G401 (cell line): ENCODE measurements around the gene LTA4H. TPM values are rescaled to one million over a fixed set of nuclear protein-coding genes. Genes with fewer than 3 reads are reported as not detected.

Experiments used
- DNase-seq: peaks from one replicate; pipeline ENCODE4 v3.0.0-alpha.2; 2015; ENCODE audit warnings: low spot score
- in situ Hi-C: cut with HindIII; loops from 2 replicates; pipeline ENCODE4 v1.10.0; 2016; ENCODE audit warnings: low sequenced_read_pairs, mixed read lengths
- total RNA-seq: library from RNA; depleted of rRNA; stranded (reverse); fragments of >200 nt; shearing (Covaris generic); gene quantifications from 2 replicates; pipeline ENCODE4 v1.2.3, GENCODE V29; 2014

Gene LTA4H
- total RNA-seq, 1 experiment from 2014 or later, result 165 TPM

DNA sequence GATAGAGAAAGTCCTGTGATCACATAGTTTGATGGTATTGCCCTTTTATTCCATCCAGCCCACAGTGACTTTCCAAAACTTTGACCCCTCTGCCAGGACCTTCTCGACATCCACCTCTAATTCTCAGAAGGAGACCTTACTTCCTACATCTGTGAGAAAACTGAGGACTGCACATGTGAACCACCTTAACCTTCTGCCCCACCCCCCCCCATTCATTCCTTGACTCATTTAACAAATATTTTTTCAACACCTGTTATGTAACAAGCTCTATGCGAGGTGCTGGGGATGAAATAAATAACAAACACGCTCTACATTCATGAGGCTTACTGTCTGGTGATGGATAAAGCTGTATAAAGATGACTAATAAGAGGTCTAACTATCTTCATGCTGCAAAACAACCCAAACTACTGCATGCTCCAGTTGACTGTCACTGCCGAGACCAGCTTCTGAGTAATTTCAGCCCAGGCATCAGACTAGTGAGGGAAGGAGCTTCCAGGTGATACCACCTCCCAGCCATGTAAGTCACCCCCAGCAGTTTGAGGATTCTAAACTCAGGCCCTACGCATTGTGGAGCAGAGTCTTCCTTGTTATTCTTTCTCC, 37.4 kb downstream of the LTA4H start:
- in situ Hi-C loops, result no loop called here
- DNase-seq, result no peak

DNA sequence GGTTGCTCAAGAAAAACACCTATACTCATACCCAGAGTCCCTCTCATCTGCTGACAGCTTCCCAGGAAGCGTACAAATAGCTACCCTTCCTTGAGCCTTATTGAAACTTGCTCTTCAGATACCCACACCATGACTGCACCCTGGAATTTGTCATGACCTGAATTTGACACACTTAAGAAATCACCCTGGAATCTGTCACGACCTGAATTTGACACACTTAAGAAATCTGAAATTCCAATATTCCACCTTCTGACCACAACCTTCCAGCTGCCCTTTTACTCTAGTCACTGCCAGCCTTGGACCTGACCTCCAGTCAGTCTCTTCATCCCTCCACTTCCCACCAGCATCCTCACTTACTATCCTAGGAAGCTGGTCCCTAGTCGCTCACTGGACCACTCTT, 38.1 kb downstream of the LTA4H start:
- in situ Hi-C loops, result no loop called here
- DNase-seq, result no peak

DNA sequence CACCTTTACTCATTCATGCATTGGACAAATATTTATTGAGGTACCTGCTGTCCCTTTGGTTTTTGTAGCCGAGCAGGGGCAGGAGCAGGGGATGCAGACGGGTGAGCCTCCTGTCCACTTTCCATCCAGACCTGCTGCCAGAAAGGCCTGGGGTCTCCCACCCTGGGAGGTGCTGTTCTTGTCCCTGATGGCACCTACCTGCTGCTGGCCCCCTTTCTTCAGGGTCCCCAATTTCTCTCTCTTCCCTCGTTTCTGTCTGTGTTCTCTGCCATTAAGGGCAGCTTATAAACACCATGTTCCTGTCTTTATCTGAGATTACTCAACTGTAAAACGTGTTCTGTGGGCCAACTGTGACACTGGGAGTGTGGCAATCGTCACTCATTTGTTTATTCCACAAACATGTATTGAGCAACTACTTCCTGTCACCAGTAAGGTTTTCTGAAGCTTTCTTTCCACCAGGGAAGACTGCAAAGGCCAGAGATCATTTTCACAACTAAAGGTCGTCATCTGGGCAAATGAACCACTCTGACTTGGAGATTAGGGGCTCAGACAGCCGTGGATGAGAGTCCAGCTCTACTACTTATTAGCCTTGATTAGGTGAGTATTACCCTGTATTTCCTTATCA, 39.2 kb downstream of the LTA4H start, which contains the start of gene HAL:
HAL (minus strand) TSS at position 311 of the 625 bp plus-strand sequence. CDS start 434 bp downstream, outside the sequence.
- in situ Hi-C loops, result no loop called here
- DNase-seq, result no peak

DNA sequence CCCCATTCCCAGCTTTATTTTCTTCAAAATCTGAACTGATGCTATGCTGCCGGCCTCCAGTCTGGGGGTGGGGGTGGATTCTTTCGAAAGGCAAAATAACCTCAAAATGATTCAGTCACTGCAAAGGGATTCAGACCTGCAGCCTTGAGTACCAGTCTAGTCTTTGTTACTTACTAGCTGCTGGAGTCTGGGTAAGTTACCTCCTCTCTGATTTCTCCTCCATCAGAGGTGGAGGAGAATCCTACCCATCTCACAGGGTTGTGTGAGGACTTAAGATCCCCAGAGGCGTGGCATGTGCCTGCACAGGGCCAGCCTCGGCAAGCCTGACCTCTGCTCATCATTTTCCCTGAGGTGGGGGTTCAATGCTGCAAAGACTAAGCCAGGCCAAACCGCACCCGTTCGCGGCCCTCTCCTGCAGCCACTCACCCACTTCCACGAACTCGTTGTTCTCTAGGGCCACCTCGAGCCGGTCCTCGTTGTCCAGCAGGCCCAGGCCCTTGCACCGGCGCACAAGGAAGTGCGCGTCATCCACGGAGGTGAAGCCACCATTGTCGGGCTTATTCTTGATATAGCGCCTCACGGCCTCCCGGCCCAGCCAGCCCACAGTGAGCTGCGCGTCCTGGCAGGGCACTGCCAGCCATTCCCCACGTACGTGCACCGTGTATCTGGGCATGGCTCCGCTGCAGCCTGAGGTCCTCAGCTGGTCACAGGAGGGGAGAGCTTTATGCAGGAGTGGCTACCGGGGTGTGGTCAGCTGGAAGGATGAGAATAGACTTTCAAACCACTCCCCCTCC, 40.0 kb downstream of the LTA4H start:
- in situ Hi-C loops, result no loop called here

DNA sequence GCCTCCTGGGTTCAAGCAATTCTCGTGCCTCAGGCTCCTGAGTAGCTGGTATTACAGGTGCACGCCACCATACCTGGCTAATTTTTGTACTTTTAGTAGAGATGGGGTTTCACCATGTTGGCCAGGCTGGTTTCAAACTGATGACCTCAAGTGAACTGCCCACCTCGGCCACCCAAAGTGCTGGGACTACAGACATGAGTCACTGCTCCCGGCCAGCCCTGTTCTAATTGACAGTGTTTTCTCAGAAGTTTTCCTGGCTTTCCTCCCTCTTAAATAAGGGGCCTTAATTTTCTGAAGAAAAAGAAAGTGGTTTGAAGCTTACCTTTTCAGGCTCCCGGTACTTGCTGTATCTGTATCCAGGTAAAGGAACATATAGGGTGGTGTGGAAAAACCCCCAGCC, 40.9 kb downstream of the LTA4H start:
- DNase-seq, result no peak
- in situ Hi-C loops, result no loop called here

More for the DNA sequence above, 40.0 kb downstream of the LTA4H start:
- DNase-seq, result no peak

DNA sequence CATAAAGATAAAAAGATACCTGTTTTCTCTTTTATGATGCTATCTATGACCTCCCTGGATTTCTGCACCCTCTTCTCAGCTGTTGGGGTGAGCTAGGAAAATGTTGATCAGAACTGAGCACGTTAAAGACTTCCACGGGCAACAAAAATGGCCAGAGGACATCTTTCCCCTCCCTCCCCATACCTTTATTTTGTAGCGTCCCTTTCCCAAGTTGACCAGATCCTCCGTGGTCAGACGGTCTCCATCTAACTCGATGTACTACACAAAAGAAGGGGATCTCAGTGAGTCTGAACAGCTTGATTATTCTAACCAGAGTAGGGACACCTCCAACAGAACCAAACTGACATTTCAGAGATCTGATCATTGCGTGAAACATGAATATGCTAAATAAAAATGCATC, 41.5 kb downstream of the LTA4H start:
- in situ Hi-C loops, result no loop called here
- DNase-seq, result no peak

DNA sequence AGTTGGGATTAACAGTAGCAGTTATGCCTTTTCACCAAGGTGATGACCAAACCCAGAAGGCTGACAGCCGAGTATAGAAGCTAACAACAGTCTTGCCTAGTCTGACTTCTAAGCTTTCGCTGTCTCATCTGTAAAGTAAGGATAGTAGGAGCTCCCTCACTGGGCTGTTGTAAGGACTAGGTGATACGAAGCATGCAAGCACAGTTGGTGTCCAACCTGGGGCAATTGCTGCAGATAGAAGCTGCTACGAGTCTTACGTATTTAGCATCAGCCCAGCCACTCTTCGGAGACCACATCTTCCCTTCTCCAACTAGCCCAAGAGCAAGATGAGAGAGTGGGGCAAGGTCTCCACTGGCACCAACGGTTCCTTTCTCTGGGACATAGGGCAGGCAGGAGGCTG, 45.3 kb downstream of the LTA4H start:
- in situ Hi-C loops, result no loop called here

DNA sequence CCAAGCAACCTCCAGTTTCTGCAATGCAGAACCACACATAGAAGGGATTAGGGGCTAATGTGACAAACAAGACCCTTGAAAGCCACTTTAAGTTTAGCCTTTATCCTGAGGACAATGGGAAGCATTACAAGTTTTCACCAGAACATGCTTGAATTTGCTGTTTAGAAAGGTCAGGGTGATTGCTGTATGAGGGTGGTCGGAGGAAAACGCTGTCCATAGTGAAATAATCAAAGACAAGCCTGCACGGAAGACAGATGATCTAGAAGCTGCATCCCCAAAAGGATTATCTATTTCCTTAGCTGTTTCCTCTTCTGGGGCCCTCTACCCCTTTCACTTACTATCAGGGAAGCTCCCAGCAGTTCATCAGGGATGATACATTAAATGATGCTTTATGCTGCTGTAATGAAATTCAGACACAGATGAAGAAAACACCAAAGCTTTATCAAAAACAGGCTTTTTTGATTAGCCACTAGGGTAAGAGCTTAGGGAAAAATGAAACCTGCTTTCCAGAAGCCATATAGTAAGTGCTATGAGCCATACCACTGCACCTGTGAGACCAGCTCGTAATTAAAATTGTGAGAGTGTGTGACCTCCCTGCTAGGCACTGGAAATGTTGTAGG, 45.8 kb downstream of the LTA4H start:
- no peak for DNase-seq
- in situ Hi-C loops, result no loop called here

More for the DNA sequence above, 45.3 kb downstream of the LTA4H start:
- DNase-seq, result no peak

DNA sequence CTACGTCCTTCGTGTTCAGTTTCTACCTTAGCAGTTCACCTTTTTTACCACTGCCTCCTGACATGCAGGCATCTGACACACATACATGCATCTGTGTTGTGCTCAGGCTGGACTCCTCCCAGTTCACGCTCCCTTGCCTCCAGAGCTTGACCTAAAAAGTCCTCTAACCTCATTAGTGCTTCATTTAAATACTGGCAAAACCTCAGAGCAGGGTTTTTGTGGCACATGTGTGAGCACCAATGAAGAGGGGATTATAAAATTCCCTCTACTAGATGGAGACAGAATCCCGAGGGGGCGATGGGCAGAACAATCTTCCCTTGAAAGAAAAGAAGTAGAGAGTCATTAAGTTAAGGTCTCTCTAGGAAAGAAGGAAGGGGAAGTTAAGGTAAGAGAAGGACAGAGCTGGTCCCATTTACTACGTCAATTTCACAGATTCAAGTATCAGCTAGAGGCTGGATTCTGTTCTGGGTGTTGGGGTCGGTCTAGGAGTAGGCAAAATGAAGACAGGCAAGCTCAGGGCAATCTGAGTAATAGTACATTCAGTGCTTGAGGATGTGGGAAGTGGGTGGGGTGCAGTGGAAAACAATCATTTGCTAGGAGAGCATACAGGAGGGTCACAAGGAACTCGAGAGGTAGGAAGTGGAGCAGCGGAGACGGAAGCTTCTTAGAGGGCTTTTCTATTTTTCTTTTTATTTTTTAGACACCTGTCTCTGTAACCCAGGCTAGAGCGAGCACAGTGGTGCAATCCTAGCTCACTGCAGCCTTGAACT, 46.7 kb downstream of the LTA4H start:
- in situ Hi-C loops, result no loop called here
- no peak for DNase-seq

DNA sequence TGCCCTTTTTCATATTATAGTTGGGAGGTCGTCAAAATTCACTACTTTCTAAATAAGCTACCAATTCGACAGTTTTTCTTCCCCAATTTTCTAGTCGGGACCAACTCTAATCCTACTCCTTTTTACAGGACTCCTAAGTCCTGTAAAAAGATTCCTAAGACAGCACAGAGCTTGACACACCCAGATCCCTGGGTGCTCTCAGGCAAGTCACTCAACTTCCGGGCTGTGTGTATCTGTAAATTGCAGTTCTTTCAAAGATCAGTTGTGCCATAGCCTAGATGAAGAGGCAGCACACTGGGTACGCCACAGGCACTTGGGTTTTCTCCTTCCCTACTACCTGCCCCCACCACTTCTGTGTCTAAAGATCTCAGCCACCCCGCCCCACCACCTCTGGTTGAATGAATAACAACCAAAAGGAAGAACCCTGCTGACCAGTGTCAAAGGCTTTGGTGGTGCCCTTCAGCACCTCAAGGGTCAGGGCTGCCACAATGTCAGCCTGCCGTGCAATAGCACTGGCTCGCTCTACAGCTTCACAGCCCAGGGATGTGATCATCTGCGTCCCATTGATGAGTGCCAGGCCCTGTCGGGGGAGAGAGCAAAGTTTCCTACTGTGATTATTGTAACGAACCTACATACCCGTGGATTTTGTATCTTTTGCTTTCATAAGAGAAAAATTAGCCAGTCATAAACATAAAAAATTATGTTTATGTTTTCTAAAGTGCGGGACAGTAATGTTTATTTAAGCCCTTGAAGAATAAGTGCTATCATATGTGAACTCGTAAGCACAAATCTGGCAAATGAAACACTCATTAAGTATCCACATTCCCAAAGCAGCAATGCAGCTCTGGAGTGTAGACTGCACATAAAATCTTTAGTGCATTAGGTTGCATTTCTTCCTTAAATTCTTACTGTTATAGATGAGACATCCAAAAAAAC, 48.5 kb downstream of the LTA4H start:
- in situ Hi-C loops, result no loop called here
- DNase-seq, result no peak

DNA sequence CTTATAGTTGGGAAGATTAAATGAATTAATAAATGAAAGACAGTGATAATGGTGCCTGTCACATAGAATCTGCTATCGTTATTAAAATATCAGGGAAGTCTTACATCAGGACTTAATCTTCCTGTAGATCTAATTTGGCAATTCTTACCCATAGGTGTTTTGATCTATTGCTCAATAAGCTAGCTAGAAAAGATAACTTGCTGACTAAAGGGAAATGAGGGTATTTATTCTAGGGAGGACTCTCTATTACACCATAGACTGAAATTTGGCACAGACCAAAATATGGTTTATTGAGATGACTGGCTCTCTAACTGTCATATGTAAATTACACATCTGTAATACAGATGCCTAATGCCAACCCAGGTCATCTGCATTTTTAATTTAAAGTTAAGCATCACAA, 50.7 kb downstream of the LTA4H start:
- DNase-seq, result no peak
- in situ Hi-C loops, result no loop called here

DNA sequence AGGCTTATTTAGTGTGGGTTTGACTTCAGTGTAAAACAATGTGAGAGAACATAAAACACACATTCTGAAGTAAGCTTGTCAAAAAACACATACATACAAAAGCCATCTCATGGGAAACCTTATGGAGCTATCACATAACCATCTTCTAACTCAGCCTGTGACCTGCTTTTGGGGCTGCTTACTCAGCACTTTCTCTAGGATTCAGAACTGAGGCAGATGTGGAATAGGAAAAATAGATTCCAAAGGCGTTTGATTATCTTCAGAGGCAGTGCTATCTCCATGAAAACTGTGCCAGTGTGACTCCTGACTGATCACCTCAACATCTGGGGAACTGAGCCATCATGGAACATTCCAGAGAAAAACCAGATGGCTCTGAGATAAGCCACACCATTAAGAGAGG, 52.8 kb downstream of the LTA4H start:
- in situ Hi-C loops, result no loop called here
- DNase-seq, result no peak

DNA sequence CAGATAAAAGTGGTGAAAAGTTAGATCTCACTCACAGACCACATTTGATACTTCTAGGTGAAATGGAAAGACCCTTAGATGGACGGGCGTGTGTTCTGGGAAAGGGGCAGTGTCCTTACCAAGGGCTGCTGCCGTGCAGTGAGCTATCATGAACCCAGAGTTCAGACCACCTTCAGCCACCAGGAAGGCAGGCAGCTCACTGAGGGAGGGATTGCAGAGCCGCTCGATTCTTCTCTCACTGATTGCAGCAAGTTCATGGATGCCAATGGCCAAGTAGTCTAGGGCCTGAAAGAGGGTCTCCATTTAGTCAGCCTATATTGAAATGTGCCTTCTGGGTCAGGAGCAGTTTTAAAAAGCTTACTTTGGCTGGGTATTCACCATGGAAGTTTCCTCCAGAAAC, 55.0 kb downstream of the LTA4H start:
- in situ Hi-C loops, result no loop called here
- DNase-seq, result no peak

DNA sequence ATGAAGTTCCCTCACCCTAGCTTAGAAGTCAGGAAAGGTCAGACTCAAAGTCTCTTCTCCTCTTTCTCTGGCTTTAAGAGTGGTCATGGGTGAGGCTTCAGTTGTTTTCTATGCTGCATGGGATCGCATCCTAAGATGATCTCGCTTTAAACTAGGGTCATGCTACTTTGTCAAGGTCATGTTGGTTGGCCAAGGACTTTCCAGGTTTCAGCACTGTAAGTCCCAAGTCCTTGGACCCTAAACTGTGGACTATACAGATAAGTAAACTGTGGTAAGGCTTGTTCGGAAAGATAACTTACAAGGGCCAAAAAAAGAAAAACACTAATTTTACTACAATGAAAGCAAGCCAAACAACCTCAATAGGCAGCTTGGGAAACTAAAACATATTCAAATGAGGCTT, 56.6 kb downstream of the LTA4H start:
- in situ Hi-C loops, result no loop called here
- DNase-seq, result no peak

DNA sequence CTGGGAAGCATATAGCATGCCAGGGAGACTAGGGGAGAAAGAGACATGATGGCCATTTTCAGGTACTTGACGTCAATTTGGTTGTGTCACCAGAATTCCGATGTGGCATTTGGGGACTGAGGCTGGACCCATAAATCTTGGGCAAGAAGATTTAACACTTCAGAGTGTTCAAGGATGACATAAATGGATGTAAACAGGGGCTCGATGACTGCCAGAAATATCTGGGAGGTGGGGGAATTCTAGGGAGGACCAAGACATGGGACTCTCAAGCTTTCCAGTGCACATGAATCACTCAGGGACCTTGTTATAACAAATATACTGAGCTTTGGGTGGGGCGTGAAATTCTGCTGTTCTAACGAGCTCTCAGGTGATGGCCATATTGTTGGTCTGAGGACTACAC, 57.0 kb downstream of the LTA4H start:
- in situ Hi-C loops, result no loop called here

DNA sequence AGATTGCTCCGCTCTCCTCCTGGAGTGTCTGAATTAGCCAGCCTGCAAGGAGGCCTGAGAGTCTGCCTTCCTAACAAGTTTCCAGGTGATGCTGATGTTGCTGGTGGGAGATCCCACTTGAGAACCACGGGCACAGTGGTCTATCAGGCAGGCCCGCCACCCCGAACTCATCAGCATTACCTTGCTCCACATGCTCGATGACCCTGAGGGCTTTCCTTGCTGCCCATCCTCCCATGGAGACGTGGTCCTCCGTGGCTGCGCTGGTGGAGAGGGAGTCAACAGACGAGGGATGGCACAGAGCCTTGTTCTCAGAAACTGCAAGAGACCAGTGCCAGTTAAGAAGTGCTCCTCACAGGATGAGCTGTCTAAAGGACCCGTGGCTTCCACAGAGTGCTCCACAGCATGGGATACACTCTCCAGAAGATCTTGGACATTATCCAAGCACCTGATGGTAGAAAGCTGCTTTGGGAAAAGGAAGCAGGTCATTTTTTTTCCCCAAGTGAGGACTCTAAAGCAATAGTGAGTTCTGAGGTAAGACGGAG, 57.6 kb downstream of the LTA4H start:
- no peak for DNase-seq
- in situ Hi-C loops, result no loop called here

More for the DNA sequence above, 57.0 kb downstream of the LTA4H start:
- DNase-seq, result no peak

DNA sequence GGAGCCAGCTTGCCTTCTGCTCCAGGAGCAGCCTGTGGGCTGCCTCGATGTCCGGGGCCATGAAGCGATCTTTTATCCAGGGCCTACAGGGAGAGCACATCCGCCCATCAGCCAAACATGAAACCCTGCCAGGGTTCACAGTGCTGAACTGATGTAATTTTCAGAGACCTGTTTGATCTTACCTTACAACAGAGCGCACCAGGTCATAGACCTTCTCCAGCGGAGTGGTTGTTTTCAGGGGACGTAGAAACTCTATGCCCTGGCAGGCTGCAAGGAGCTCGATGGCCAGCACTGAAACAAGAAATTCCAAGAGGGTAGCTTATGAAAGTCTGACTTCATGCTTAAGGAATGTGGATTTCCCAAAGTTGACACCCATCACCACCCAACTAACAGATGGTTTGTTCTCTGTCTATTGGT, 59.0 kb downstream of the LTA4H start:
- no peak for DNase-seq
- in situ Hi-C loops, result no loop called here

DNA sequence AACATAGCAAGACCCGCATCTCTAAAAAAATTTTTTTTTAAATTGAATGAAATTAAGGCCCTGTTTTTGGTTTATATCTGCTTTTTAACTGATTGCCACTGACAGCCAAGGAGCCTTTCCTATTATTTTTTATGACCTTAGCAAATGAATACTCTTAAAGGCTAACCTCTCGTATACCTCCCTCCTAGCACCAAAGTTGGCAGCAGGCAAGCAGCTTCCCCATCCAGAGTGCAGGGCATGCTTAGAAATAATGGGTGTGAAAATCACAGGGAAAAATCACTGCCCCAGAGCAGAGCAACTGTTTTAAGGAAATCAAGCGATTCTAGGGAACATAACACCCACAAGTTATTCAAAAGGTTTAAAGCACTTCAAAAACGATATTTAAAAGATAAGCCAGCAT, 59.9 kb downstream of the LTA4H start:
- DNase-seq, result no peak
- in situ Hi-C loops, result no loop called here
